Neural progenitor cell (in vitro differentiated cells): ENCODE measurements around the gene CTNNA3. TPM values are rescaled to one million over a fixed set of nuclear protein-coding genes. Genes with fewer than 3 reads are reported as not detected.

ENCODE experiments used
- DNase-seq: peaks from one replicate; pipeline ENCODE4 v3.0.0-alpha.2; 2016; ENCODE audit warnings: low spot score
- H2AFZ ChIP-seq: fragments of 200-600 bp; sonication (generic); replicated peaks from 2 replicates; pipeline ENCODE4 v1.6.1; 2016; ENCODE audit warnings: antibody characterized with exemption
- H3F3A ChIP-seq: fragments of 200-600 bp; sonication (generic); 2 replicates; pipeline ENCODE4 v1.6.1; 2016; ENCODE audit warnings: antibody characterized with exemption, low read depth
- H3K27ac ChIP-seq: fragments of 200-600 bp; sonication (generic); 2 replicates; pipeline ENCODE4 v1.5.1; 2016; ENCODE audit warnings: mild to moderate bottlenecking
- H3K27me3 ChIP-seq: fragments of 200-600 bp; sonication (generic); 2 replicates; pipeline ENCODE4 v1.6.1; 2016; ENCODE audit warnings: mild to moderate bottlenecking, moderate library complexity
- H3K36me3 ChIP-seq: fragments of 200-600 bp; sonication (generic); 2 replicates; pipeline ENCODE4 v1.5.1; 2016
- H3K4me1 ChIP-seq: fragments of 200-600 bp; sonication (generic); 2 replicates; pipeline ENCODE4 v1.6.1; 2016; ENCODE audit warnings: mixed run types
- H3K4me2 ChIP-seq: fragments of 200-600 bp; sonication (generic); 2 replicates; pipeline ENCODE4 v1.6.1; 2016
- H3K4me3 ChIP-seq: fragments of 200-600 bp; sonication (generic); 2 replicates; pipeline ENCODE4 v1.5.1; 2016
- H3K79me2 ChIP-seq: fragments of 200-600 bp; sonication (generic); 2 replicates; pipeline ENCODE4 v1.6.1; 2016; ENCODE audit warnings: low read depth
- H3K9ac ChIP-seq: fragments of 200-600 bp; sonication (generic); 2 replicates; pipeline ENCODE4 v1.6.1; 2016
- H3K9me3 ChIP-seq: fragments of 200-600 bp; sonication (generic); 2 replicates; pipeline ENCODE4 v1.5.1; 2016; ENCODE audit warnings: low read depth
- H4K20me1 ChIP-seq: fragments of 200-600 bp; sonication (generic); 2 replicates; pipeline ENCODE4 v1.6.1; 2016; ENCODE audit warnings: low read depth
- H3K27ac Mint-ChIP-seq: 3 replicates; pipeline ENCODE4 v1.8.0; 2021; ENCODE audit warnings: mixed read lengths
- H3K27me3 Mint-ChIP-seq: 2 replicates; pipeline ENCODE4 v1.8.0; 2022; ENCODE audit warnings: low read depth, mild to moderate bottlenecking, inconsistent platforms, moderate library complexity, mixed read lengths; ENCODE audit not compliant: insufficient read depth
- H3K36me3 Mint-ChIP-seq: 3 replicates; pipeline ENCODE4 v1.8.0; 2021; ENCODE audit warnings: mixed read lengths
- H3K4me1 Mint-ChIP-seq: 3 replicates; pipeline ENCODE4 v1.8.0; 2021; ENCODE audit warnings: mixed read lengths
- H3K4me3 Mint-ChIP-seq: 3 replicates; pipeline ENCODE4 v1.8.0; 2021; ENCODE audit warnings: mild to moderate bottlenecking, moderate library complexity, mixed read lengths
- H3K9me3 Mint-ChIP-seq: 3 replicates; pipeline ENCODE4 v1.8.0; 2020; ENCODE audit warnings: mixed read lengths
- CTCF ChIP-seq: fragments of 200-600 bp; sonication (generic); IDR thresholded peaks from 2 replicates; pipeline ENCODE4 v1.5.1; 2017; ENCODE audit warnings: antibody characterized with exemption, mild to moderate bottlenecking
- EZH2 ChIP-seq: fragments of 200-600 bp; sonication (generic); IDR thresholded peaks from 2 replicates; pipeline ENCODE4 v1.6.1; 2017; ENCODE audit warnings: antibody characterized with exemption, mild to moderate bottlenecking, moderate library complexity
- EZH2phosphoT487 ChIP-seq: fragments of 200-600 bp; sonication (generic); IDR thresholded peaks from 2 replicates; pipeline ENCODE4 v1.6.1; 2017; ENCODE audit warnings: antibody characterized with exemption
- total RNA-seq: library from RNA; depleted of rRNA; stranded (reverse); fragments of >200 nt; gene quantifications from 2 replicates; pipeline ENCODE4 v1.2.3, GENCODE V29; 2015; ENCODE audit warnings: low replicate concordance

CTNNA3 gene
- total RNA-seq, 1 donor from 2014 or later = 12.9 TPM

GRCh38 chr10:67156239-67156638, 539.8 kb downstream of the CTNNA3 start:
- no peak for DNase-seq
- Histone ChIP-seq H3K9me3 (no peaks in the 10 kb centered on the region), H3K79me2 (no peaks in the 10 kb centered on the region), H2AFZ (no peak overlapping the region), H4K20me1 (no peaks in the 10 kb centered on the region), H3K4me3 (no peak overlapping the region), H3K4me1 (no peaks in the 10 kb centered on the region), H3K36me3 (no peaks in the 10 kb centered on the region), H3F3A (no peaks in the 10 kb centered on the region), H3K9ac (no peak overlapping the region), H3K27ac (no peak overlapping the region), H3K27me3 (no peaks in the 10 kb centered on the region), H3K4me2 (no peak overlapping the region)
- peaks cover 2% of the 10 kb centered on the region for H3K9me3 Mint-ChIP-seq
- TF ChIP-seq CTCF (no peak), EZH2phosphoT487 (no peak), EZH2 (no peak)
- no peaks in the 10 kb centered on the region for H3K27me3 Mint-ChIP-seq
- no peaks in the 10 kb centered on the region for H3K36me3 Mint-ChIP-seq
- H3K27ac Mint-ChIP-seq = no peak overlapping the region
- no peaks in the 10 kb centered on the region for H3K4me1 Mint-ChIP-seq
- no peak overlapping the region for H3K4me3 Mint-ChIP-seq

GRCh38 chr10:67151471-67151870, 544.5 kb downstream of the CTNNA3 start:
- H3K79me2 ChIP-seq = no peaks in the 10 kb centered on the region
- H3K36me3 Mint-ChIP-seq = no peaks in the 10 kb centered on the region
- no peaks in the 10 kb centered on the region for H3K4me1 Mint-ChIP-seq
- no peak for DNase-seq
- H3K4me2 ChIP-seq = no peak overlapping the region
- H3K9ac ChIP-seq = no peak overlapping the region
- H3K27me3 ChIP-seq = no peaks in the 10 kb centered on the region
- TF ChIP-seq EZH2 (no peak), EZH2phosphoT487 (no peak), CTCF (no peak)
- H3K27ac Mint-ChIP-seq = no peak overlapping the region
- no peaks in the 10 kb centered on the region for H3K9me3 Mint-ChIP-seq
- H4K20me1 ChIP-seq = no peaks in the 10 kb centered on the region
- H3F3A ChIP-seq = no peaks in the 10 kb centered on the region
- no peaks in the 10 kb centered on the region for H3K9me3 ChIP-seq
- H2AFZ ChIP-seq = no peak overlapping the region
- H3K4me3 Mint-ChIP-seq = no peak overlapping the region
- no peak overlapping the region for H3K4me3 ChIP-seq
- H3K27ac ChIP-seq = no peak overlapping the region
- no peaks in the 10 kb centered on the region for H3K27me3 Mint-ChIP-seq
- no peaks in the 10 kb centered on the region for H3K36me3 ChIP-seq
- H3K4me1 ChIP-seq = no peaks in the 10 kb centered on the region

- Mint-ChIP-seq H3K36me3 (no peaks in the 10 kb centered on the region), H3K4me1 (no peaks in the 10 kb centered on the region), H3K9me3 (no peaks in the 10 kb centered on the region), H3K27me3 (no peaks in the 10 kb centered on the region), H3K27ac (no peak overlapping the region), H3K4me3 (no peak overlapping the region)
- Histone ChIP-seq H3K4me1 (peaks cover 7% of the 10 kb centered on the region), H3K79me2 (no peaks in the 10 kb centered on the region), H3K36me3 (no peaks in the 10 kb centered on the region), H3K4me3 (no peak overlapping the region), H4K20me1 (no peaks in the 10 kb centered on the region), H3K4me2 (no peak overlapping the region), H3K27me3 (no peaks in the 10 kb centered on the region), H3K27ac (no peak overlapping the region), H3K9me3 (no peaks in the 10 kb centered on the region), H3K9ac (no peak overlapping the region), H2AFZ (no peak overlapping the region), H3F3A (no peaks in the 10 kb centered on the region)
- DNase-seq = no peak
- TF ChIP-seq EZH2phosphoT487 (no peak), CTCF (no peak), EZH2 (no peak)
These were observed 551.5 kb downstream of the CTNNA3 start for GRCh38 chr10:67144530-67144929.

GRCh38 chr10:67141300-67141699, 554.7 kb downstream of the CTNNA3 start:
- no peak overlapping the region for H3K4me2 ChIP-seq
- TF ChIP-seq EZH2phosphoT487 (no peak), CTCF (no peak), EZH2 (no peak)
- no peaks in the 10 kb centered on the region for H4K20me1 ChIP-seq
- no peak overlapping the region for H3K4me3 ChIP-seq
- Mint-ChIP-seq H3K27me3 (no peaks in the 10 kb centered on the region), H3K27ac (no peak overlapping the region), H3K4me3 (no peak overlapping the region), H3K9me3 (no peaks in the 10 kb centered on the region), H3K4me1 (no peaks in the 10 kb centered on the region), H3K36me3 (no peaks in the 10 kb centered on the region)
- H3K27ac ChIP-seq = no peak overlapping the region
- H3K9ac ChIP-seq = no peak overlapping the region
- peaks cover 7% of the 10 kb centered on the region for H3K4me1 ChIP-seq
- no peaks in the 10 kb centered on the region for H3K36me3 ChIP-seq
- no peak overlapping the region for H2AFZ ChIP-seq
- DNase-seq = peak; percentile 2
- no peaks in the 10 kb centered on the region for H3K9me3 ChIP-seq
- H3K27me3 ChIP-seq = no peaks in the 10 kb centered on the region
- H3F3A ChIP-seq = no peaks in the 10 kb centered on the region
- H3K79me2 ChIP-seq = no peaks in the 10 kb centered on the region
